22Rv1 (cell line): ENCODE measurements around the gene LRMDA.

Experiments
- H3K27ac ChIP-seq: fragments of 450-650 bp; 2 replicates; pipeline ENCODE4 v1.5.1; 2017
- ZFX ChIP-seq: fragments of 450-650 bp; IDR thresholded peaks from 2 replicates; pipeline ENCODE4 v1.6.1; 2017; ENCODE audit warnings: antibody characterized with exemption, borderline replicate concordance
- TF ChIP-seq, protein P1 (sequence below): fragments of 450-650 bp; IDR thresholded peaks from 2 replicates; pipeline ENCODE4 v1.5.1; 2017; ENCODE audit warnings: mild to moderate bottlenecking

The LRMDA gene

DNA sequence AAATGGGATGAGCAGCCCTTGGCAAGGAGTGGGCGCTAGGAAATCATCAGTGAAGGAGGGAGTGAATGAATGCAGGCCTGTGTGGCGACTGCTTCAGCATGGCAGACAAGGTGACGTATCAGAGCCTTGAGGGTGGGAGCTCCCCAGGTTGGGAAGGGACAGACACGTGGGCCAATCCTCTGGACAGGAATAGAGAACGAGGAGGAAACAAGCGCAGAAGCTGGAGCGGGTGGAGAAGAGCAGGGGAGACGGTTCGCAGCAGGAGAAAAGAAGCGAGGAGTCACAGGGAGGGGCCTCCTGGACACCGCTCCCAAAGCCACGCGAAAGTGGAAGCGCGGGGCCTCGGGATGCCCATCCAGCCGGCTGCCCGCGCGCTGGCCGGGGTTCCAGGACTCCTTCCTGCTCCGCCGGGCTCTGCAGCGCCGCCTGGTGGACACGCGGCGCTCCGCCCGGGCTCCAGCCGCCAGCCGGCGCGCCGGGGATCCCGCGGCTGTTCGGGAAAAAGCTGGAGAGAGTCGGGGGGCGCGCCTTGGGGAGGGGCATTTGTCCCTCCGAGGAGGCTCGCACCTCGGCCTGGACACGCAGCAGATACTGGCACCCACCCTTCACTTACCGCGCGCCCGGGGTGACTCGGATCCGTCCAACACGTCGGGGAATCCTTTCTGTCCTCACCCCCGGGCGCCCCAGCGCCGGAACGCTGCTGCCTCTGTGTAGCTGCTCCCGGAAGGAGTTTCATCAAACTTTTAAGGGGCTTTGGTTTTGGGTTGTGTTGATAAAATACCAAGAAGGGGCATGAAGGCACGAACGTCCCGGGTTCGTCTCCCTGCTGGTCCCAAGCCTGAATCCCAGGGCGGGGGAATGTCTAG is 36.1 kb upstream of the LRMDA start:
- H3K27ac ChIP-seq = peak overlapping the region; percentile 100
- TF ChIP-seq, protein P1, sequence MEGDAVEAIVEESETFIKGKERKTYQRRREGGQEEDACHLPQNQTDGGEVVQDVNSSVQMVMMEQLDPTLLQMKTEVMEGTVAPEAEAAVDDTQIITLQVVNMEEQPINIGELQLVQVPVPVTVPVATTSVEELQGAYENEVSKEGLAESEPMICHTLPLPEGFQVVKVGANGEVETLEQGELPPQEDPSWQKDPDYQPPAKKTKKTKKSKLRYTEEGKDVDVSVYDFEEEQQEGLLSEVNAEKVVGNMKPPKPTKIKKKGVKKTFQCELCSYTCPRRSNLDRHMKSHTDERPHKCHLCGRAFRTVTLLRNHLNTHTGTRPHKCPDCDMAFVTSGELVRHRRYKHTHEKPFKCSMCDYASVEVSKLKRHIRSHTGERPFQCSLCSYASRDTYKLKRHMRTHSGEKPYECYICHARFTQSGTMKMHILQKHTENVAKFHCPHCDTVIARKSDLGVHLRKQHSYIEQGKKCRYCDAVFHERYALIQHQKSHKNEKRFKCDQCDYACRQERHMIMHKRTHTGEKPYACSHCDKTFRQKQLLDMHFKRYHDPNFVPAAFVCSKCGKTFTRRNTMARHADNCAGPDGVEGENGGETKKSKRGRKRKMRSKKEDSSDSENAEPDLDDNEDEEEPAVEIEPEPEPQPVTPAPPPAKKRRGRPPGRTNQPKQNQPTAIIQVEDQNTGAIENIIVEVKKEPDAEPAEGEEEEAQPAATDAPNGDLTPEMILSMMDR = peak; percentile 98
- TF ChIP-seq ZFX = no peak

DNA sequence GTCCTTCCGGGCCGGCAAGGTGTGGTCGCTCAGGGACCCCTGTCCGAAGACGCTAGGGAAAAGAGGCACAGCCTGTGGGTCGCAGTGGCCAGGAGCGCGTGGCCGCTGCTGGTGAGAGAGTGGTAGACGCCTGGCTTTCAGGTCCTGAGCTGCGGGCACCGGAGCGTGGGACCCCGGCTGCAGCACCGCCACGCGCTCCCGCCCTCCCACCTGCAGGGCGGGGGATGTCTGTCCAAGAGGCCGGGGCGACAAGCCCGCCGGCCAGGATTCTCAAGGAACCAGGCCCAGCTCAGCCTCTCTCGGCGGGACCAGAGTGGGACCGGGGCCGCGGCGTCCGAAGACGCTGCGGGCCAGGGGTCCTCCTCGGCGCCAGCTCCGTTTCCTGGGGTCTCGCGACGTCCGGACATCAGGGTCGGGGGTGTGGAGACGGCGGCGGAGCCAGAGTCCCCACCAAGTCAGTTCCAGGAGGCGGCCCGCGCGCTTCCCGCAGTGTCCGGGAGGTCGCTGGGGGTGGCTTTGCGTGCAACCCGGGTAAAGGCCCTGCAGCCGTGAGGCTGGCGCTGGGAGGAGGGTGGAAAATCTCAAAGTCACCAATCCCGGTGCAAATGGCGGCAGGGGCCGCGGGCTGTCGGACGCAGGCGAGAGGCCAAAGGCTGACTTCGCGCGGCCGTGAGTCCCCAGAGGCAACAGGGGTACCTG is 35.3 kb upstream of the LRMDA start:
- TF ChIP-seq, protein P1 = no peak
- TF ChIP-seq ZFX = no peak
- peak overlapping the region; percentile 100 for H3K27ac ChIP-seq

DNA sequence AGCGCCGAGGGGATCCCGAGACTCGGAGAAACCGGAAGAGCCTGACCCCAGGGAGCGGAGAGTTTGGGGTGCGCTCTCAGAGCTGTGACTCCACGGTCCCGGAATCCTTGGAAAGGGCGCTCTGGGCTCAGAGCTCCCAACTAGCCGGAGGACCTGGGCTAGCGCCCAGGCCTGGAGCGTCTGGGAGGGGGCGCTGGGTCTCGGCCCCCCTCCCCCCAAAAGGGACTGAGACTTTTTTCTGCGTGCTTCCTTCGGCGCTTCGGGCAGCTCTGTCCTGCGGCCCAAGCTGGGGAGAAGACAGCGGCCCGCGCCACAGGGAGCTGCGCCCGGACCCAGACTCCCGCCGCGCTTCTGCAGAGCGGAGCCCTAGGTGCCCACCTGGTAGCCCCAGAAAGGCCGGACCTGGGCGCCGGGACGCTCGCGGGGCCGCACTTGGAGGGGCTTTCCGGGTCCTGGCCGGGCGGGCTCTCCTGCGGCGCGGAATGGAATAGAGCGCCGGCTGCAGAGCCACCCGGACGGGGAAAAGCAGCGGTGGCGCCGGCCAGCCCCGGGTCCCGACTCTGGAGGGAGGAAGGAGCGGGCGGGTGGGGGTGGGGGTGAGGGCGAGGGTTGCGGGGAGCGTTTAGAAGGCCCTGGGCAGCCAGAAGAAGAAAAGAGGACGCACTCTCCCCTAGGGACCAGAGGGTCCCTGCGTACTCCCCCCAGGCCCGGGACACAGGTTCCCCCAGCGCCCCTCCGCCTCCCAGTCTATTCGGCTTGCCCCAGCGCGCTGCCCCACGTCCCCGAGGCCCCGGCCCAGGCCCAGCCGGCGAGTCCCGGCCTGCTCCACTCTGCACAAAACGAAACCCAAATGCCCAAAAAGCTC is 34.6 kb upstream of the LRMDA start:
- peak overlapping the region; percentile 100 for H3K27ac ChIP-seq
- TF ChIP-seq, protein P1 = no peak
- TF ChIP-seq ZFX = no peak

DNA sequence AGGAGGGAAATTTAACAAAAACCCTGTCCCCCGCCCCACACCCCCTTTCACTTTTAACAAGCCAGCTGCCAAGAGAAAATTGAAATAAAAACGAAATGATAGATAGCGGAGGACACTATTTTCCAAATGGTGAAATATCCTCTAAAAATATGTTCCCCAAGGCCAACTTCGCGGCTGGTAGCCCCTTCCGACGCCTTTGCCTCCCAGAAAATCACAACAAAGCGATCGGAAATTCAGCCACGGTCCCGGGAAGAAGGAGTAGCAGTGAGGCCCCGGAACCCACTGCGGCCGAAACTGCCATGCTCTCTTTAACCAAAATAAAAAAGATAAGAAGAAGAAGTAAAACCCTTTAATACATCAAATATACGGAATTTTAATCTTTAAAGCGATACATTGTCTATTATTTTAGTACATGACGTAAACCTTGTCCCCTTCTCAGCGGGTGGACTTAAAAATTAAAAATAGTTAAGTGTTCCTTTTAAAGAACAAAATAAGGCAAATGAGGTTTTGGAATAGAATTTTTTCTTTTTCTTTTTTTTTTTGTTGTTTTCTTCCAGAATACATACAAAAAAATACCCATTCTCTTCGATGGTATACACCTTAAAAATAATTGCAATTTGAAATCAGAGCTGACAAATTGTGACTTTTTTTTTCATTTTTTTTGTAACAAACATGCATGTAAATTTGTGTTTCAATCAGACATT is 33.8 kb upstream of the LRMDA start:
- H3K27ac ChIP-seq = peak overlapping the region; percentile 100
- TF ChIP-seq, protein P1 = no peak

DNA sequence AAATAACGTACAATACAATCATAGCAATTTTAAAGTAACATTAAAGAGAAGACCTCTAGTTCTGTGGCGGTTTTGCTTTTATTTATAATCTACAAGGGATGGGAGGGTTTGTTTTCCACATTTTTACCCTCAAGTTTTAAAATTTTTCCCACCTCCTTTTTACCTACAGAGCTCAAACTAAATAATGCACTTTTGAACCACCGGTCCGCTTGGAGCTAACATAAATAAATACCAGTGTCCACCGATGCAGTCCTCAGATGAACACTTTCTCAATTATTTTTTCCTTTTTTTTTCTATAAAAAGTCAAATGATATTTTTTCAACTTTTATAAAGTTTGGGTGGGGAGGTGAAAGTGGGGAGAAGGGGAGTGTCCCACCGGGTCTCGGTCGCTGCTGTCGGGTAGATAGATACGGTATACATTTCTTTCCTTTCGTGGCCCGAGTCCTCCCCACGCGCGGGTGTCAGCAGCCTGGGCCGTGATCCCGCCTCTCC is 33.2 kb upstream of the LRMDA start:
- no peak for TF ChIP-seq ZFX
- TF ChIP-seq, protein P1 = no peak
- H3K27ac ChIP-seq = peak overlapping the region; percentile 100

DNA sequence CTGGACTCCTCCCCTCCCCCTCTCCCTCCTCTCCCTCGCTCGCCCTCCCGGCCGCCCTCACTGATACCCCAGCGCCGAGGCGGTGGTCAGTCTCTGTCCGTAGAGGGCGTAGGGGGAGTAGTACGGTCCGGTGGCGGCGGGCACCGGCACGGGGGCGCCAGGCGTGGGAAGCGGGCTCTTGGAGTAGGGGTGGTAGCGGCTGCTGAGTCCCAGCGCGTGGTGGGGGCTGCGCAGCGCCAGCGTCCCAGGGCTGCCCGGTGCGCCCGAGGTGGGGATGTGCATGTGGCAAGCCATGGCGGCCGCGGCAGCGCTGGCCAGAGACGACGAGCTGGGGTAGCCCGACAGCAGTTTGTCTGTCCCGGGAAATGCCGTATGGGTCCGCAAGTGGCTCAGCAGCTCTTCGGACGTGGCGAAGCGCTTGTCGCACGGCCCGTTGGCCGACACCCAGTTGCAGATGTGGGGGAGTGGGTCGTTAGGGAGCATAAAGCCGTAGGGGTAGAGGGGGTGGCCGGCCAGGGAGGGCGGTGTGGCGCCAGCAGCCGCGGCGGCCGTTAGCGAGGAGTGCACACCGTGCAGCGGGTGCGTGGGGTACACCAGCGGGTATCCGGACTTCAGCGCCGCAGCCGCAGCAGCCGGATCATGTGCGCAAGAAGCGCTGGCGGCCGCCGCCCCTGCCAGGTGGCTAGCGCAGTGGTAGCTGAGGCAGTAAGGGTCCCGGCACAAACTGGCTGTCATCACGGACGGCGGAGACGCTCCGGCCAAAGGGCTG is 32.5 kb upstream of the LRMDA start:
- H3K27ac ChIP-seq = peak overlapping the region; percentile 100
- TF ChIP-seq, protein P1 = no peak
- TF ChIP-seq ZFX = no peak
